Panc1 (cell line): ENCODE results near the gene CALM1. TPM values are rescaled to one million over a fixed set of nuclear protein-coding genes. Genes with fewer than 3 reads are reported as not detected.

Source experiments
- ATAC-seq: fragments of 200-7000 bp; cut with Tn5 transposase; 2 replicates; pipeline ENCODE4 v1.9.1; 2020; ENCODE audit warnings: mild to moderate bottlenecking, moderate library complexity
- BruUV-seq: library from RNA; stranded (reverse); fragments of 400-500 nt; replicated peaks from 2 replicates; lab custom pipeline; 2021; lab: Mats Ljungman, UMichigan
- CTCF ChIA-PET: fragments of 300-600 bp; sonication (Branson Sonifier 250); formaldehyde crosslinking; loops from one replicate; lab custom pipeline; 2022; ENCODE audit warnings: antibody characterized with exemption; lab: Charles Lee
- POLR2A ChIA-PET: fragments of 300-600 bp; sonication (Branson Sonifier 250); formaldehyde crosslinking; loops from one replicate; lab custom pipeline; 2022; ENCODE audit warnings: antibody characterized with exemption; lab: Charles Lee
- DNase-seq: peaks from one replicate; pipeline ENCODE4 v3.0.0-alpha.2; 2010; ENCODE audit warnings: low read depth, low spot score
- H3K27ac ChIP-seq: 2 replicates; pipeline ENCODE4 v1.5.1; 2011; ENCODE audit warnings: mild to moderate bottlenecking, low read length, inconsistent platforms
- H3K27me3 ChIP-seq: fragments of 200-500 bp; sonication (Bioruptor generic); 2 replicates; pipeline ENCODE4 v1.6.0; 2014; ENCODE audit warnings: low read length, inconsistent platforms; ENCODE audit not compliant: control insufficient read depth, insufficient read depth
- H3K36me3 ChIP-seq: fragments of 200-500 bp; sonication (Bioruptor generic); 2 replicates; pipeline ENCODE4 v1.5.1; 2014; ENCODE audit warnings: inconsistent platforms, mild to moderate bottlenecking, low read length, moderate library complexity; ENCODE audit not compliant: control insufficient read depth, insufficient read depth
- H3K4me1 ChIP-seq: 2 replicates; pipeline ENCODE4 v1.5.1; 2011; ENCODE audit warnings: inconsistent platforms, mild to moderate bottlenecking, low read length, moderate library complexity; ENCODE audit not compliant: control insufficient read depth, insufficient read depth
- H3K4me3 ChIP-seq, 2 experiments: 2 replicates each; pipeline ENCODE4 v1.5.1; 2011 to 2012; ENCODE audit warnings: low read depth in 2 of 2, low read length in 2 of 2, mild to moderate bottlenecking in 2 of 2, inconsistent platforms in 1 of 2, moderate library complexity in 1 of 2
- H3K9me3 ChIP-seq: fragments of 200-500 bp; sonication (Bioruptor generic); 2 replicates; pipeline ENCODE4 v1.5.1; 2014; ENCODE audit warnings: low read depth, mild to moderate bottlenecking, inconsistent platforms, low read length, moderate library complexity; ENCODE audit not compliant: control insufficient read depth, insufficient read depth
- POLR2AphosphoS5 ChIP-seq: IDR thresholded peaks from 2 replicates; pipeline ENCODE4 v1.6.1; 2012; ENCODE audit warnings: mild to moderate bottlenecking, low read depth, low read length, moderate library complexity
- SIN3A ChIP-seq: IDR thresholded peaks from 2 replicates; pipeline ENCODE4 v1.6.1; 2012; ENCODE audit warnings: low read depth, mild to moderate bottlenecking, low read length, moderate library complexity, borderline replicate concordance; ENCODE audit not compliant: insufficient read depth
- TCF7L2 ChIP-seq: IDR thresholded peaks from 2 replicates; pipeline ENCODE4 v1.6.1; 2011; ENCODE audit warnings: mild to moderate bottlenecking, low read depth, low read length, inconsistent platforms
- in situ Hi-C: cut with HindIII; loops from 2 replicates; pipeline ENCODE4 v1.10.0; 2016; ENCODE audit warnings: low sequenced_read_pairs, low pct_unique_long_range_greater_than_20kb
- intact Hi-C: fragments of 100-400 bp; cut with micrococcal nuclease; formaldehyde crosslinking; loops from one replicate; pipeline ENCODE4 v1.10.0; 2022; ENCODE audit not compliant: unreplicated experiment
- total RNA-seq: library from RNA; stranded (reverse); gene quantifications from one replicate; pipeline ENCODE4 v1.2.1, GENCODE V29; 2021; ENCODE audit not compliant: unreplicated experiment
- TF ChIP-seq, protein P1 (sequence below): fragments of 450-650 bp; IDR thresholded peaks from 2 replicates; pipeline ENCODE4 v1.5.1; 2017; ENCODE audit warnings: mild to moderate bottlenecking
- TF ChIP-seq, protein P2 (sequence below), 2 experiments: IDR thresholded peaks; 2 replicates each; pipeline ENCODE4 v1.6.1; 2011 to 2012; ENCODE audit warnings: low read depth in 2 of 2, control low read depth in 1 of 2, low read length in 1 of 2, mild to moderate bottlenecking in 1 of 2, moderate library complexity in 1 of 2; ENCODE audit not compliant: insufficient read depth in 1 of 2

Gene CALM1
- total RNA-seq, 1 experiment from 2014 or later = 182 TPM

DNA sequence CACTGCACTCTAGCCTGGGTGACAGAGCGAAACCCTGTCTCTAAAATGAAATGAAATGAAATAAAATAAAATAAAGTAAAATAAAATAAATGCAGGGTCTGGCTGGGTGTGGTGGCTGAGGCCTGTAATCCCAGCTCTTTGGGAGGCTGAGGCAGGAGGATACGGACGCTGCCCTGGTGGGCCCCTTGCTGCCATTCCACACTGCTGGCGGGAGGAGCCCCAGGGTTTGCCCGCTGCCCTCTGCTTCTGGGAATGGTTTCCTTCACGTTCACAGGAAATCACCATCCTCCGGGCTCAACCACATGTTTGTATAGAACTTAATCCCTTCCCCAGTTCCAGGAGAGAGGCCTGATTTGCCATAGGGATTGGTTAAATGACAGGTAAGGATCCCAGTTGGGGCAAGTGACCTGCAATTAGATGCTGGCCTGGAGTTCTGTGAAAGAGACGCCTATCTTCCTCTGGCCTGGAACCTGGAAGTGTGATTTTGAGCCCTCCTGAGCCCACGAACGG lies 29.3 kb downstream of the CALM1 start:
- no peaks in the 10 kb centered on the region for H3K4me1 ChIP-seq
- DNase-seq = no peak
- BruUV-seq = no TSS peak
- no peaks in the 10 kb centered on the region for H3K36me3 ChIP-seq
- TF ChIP-seq, protein P1, sequence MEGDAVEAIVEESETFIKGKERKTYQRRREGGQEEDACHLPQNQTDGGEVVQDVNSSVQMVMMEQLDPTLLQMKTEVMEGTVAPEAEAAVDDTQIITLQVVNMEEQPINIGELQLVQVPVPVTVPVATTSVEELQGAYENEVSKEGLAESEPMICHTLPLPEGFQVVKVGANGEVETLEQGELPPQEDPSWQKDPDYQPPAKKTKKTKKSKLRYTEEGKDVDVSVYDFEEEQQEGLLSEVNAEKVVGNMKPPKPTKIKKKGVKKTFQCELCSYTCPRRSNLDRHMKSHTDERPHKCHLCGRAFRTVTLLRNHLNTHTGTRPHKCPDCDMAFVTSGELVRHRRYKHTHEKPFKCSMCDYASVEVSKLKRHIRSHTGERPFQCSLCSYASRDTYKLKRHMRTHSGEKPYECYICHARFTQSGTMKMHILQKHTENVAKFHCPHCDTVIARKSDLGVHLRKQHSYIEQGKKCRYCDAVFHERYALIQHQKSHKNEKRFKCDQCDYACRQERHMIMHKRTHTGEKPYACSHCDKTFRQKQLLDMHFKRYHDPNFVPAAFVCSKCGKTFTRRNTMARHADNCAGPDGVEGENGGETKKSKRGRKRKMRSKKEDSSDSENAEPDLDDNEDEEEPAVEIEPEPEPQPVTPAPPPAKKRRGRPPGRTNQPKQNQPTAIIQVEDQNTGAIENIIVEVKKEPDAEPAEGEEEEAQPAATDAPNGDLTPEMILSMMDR = no peak
- no peak for TF ChIP-seq TCF7L2
- TF ChIP-seq, protein P2, sequence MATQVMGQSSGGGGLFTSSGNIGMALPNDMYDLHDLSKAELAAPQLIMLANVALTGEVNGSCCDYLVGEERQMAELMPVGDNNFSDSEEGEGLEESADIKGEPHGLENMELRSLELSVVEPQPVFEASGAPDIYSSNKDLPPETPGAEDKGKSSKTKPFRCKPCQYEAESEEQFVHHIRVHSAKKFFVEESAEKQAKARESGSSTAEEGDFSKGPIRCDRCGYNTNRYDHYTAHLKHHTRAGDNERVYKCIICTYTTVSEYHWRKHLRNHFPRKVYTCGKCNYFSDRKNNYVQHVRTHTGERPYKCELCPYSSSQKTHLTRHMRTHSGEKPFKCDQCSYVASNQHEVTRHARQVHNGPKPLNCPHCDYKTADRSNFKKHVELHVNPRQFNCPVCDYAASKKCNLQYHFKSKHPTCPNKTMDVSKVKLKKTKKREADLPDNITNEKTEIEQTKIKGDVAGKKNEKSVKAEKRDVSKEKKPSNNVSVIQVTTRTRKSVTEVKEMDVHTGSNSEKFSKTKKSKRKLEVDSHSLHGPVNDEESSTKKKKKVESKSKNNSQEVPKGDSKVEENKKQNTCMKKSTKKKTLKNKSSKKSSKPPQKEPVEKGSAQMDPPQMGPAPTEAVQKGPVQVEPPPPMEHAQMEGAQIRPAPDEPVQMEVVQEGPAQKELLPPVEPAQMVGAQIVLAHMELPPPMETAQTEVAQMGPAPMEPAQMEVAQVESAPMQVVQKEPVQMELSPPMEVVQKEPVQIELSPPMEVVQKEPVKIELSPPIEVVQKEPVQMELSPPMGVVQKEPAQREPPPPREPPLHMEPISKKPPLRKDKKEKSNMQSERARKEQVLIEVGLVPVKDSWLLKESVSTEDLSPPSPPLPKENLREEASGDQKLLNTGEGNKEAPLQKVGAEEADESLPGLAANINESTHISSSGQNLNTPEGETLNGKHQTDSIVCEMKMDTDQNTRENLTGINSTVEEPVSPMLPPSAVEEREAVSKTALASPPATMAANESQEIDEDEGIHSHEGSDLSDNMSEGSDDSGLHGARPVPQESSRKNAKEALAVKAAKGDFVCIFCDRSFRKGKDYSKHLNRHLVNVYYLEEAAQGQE (IDR thresholded peaks at IDR 0.05; ENCODE audit: insufficient read depth in 1 of 2, low read depth in 2 of 2, low read length in 1 of 2) = no peak
- TF ChIP-seq SIN3A = no peak
- TF ChIP-seq POLR2AphosphoS5 = no peak
- no peaks in the 10 kb centered on the region for H3K9me3 ChIP-seq
- in situ Hi-C loops (no loop called here), intact Hi-C loops (no loop called here)
- H3K27ac ChIP-seq = no peak overlapping the region
- ChIA-PET CTCF (no interaction called here), POLR2A (no interaction called here)
- no peak for ATAC-seq
- H3K27me3 ChIP-seq = no peaks in the 10 kb centered on the region
- no peak overlapping the region for H3K4me3 ChIP-seq

DNA sequence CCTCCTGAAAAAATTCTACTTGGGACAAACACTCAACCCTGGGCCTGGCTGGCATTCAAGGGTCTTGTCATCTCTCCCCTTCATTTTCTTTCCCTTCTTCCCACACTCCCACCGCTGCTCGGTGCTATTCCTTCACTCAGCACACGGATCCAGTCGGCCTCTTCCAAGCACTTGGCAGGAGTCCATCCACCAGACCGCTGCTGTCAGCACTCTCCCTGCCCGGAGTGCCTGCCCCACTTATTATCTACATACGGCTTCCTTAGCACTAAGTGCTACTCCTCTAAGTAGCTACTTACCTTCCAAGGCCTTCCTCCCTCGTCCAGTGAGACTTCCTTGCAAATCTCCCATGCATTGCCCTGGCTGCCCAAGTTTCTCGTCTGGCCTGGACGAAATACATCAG lies 29.8 kb downstream of the CALM1 start:
- DNase-seq = no peak
- Histone ChIP-seq H3K27ac (no peak overlapping the region), H3K9me3 (no peaks in the 10 kb centered on the region), H3K36me3 (no peaks in the 10 kb centered on the region), H3K27me3 (no peaks in the 10 kb centered on the region), H3K4me1 (no peaks in the 10 kb centered on the region), H3K4me3 (no peak overlapping the region)
- CTCF ChIA-PET = no interaction called here
- no TSS peak for BruUV-seq
- intact Hi-C loops (no loop called here), in situ Hi-C loops (no loop called here)
- ATAC-seq = no peak
- TF ChIP-seq, protein P1 = no peak
- TF ChIP-seq, protein P2 (IDR thresholded peaks at IDR 0.05; ENCODE audit: insufficient read depth in 1 of 2, low read depth in 2 of 2, low read length in 1 of 2) = no peak
- TF ChIP-seq TCF7L2 = no peak
- TF ChIP-seq SIN3A = no peak
- TF ChIP-seq POLR2AphosphoS5 = no peak
- POLR2A ChIA-PET = no interaction called here
